ENCODE measurements around the gene KLHL29. TPM values are rescaled to one million over a fixed set of nuclear protein-coding genes. Genes with fewer than 3 reads are reported as not detected.

The KLHL29 gene
- polyA plus RNA-seq, 1 of the 3 experiments (the other 2 are of a cell fraction): 4.6 TPM

- DNase-seq: no peak
- no peaks in the 10 kb centered on the region for H3K79me2 ChIP-seq (ENCODE audit: insufficient read depth)
- ChIA-PET POLR2A (no interaction called here), CTCF (interaction anchor here (2.1 kb wide), 1 partner anchor 49 kb away, joined by 11 read pairs; no protein-coding TSS in a partner anchor)
- 66% methylated on average over 8 of the region's 8 CpGs for WGBS (ENCODE audit: low lambda C conversion rate)
- H3K27ac ChIP-seq (ENCODE audit: low read depth in 2 of 2, low read length in 1 of 2): no peak overlapping the region
- H3K27me3 ChIP-seq (ENCODE audit: insufficient read depth): no peaks in the 10 kb centered on the region
- no peaks in the 10 kb centered on the region for H3F3A ChIP-seq (replicated peaks; ENCODE audit: insufficient read depth)
- no peaks in the 10 kb centered on the region for H3K9me2 ChIP-seq
- no peak overlapping the region for H2AFZ ChIP-seq (ENCODE audit: low read depth)
- H3K4me3 ChIP-seq (ENCODE audit: low read depth in 2 of 2, low read length in 1 of 2): no peak overlapping the region
- no peak for TF ChIP-seq JUND (IDR thresholded peaks at IDR 0.05)
- no peak for TF ChIP-seq PBX3 (IDR thresholded peaks at IDR 0.05)
- no peak for TF ChIP-seq GATA2 (CRISPR knock-in tag; IDR thresholded peaks at IDR 0.05)
- TF ChIP-seq FOXM1 (IDR thresholded peaks at IDR 0.05; ENCODE audit: low read depth): no peak
- TF ChIP-seq MXI1 (IDR thresholded peaks at IDR 0.05; ENCODE audit: low read depth, low read length): no peak
- no peak for TF ChIP-seq SMC3 (IDR thresholded peaks at IDR 0.05; ENCODE audit: low read depth, low read length)
- TF ChIP-seq TAF1 (IDR thresholded peaks at IDR 0.05; ENCODE audit: borderline replicate concordance, low read depth, low read length): no peak
- TF ChIP-seq EZH2phosphoT487 (IDR thresholded peaks at IDR 0.05; ENCODE audit: borderline replicate concordance, low read depth): no peak
- TF ChIP-seq EP300 (IDR thresholded peaks at IDR 0.05; ENCODE audit: borderline replicate concordance in 1 of 2, low read depth in 1 of 2, low read length in 1 of 2): no peak
- TF ChIP-seq, protein P1, sequence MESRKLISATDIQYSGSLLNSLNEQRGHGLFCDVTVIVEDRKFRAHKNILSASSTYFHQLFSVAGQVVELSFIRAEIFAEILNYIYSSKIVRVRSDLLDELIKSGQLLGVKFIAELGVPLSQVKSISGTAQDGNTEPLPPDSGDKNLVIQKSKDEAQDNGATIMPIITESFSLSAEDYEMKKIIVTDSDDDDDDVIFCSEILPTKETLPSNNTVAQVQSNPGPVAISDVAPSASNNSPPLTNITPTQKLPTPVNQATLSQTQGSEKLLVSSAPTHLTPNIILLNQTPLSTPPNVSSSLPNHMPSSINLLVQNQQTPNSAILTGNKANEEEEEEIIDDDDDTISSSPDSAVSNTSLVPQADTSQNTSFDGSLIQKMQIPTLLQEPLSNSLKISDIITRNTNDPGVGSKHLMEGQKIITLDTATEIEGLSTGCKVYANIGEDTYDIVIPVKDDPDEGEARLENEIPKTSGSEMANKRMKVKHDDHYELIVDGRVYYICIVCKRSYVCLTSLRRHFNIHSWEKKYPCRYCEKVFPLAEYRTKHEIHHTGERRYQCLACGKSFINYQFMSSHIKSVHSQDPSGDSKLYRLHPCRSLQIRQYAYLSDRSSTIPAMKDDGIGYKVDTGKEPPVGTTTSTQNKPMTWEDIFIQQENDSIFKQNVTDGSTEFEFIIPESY (IDR thresholded peaks at IDR 0.05; ENCODE audit: borderline replicate concordance, low read depth): no peak
- TF ChIP-seq RAD21 (IDR thresholded peaks at IDR 0.05; ENCODE audit: low read length): no peak
- TF ChIP-seq NFIC (IDR thresholded peaks at IDR 0.05; ENCODE audit: borderline replicate concordance): no peak
- TF ChIP-seq RFX5 (IDR thresholded peaks at IDR 0.05; ENCODE audit: low read length): no peak
- TF ChIP-seq MEF2A (IDR thresholded peaks at IDR 0.05; ENCODE audit: borderline replicate concordance, low read depth): no peak
- TF ChIP-seq NRF1 (IDR thresholded peaks at IDR 0.05; ENCODE audit: low read depth, low read length): no peak
- no peak for TF ChIP-seq REST (IDR thresholded peaks at IDR 0.05; ENCODE audit: low read depth, low read length)
- TF ChIP-seq POLR2AphosphoS5 (IDR thresholded peaks at IDR 0.05; ENCODE audit: low read depth, low read length): no peak
- TF ChIP-seq USF1 (IDR thresholded peaks at IDR 0.05; ENCODE audit: borderline replicate concordance, low read depth): no peak
- H3K4me1 ChIP-seq (ENCODE audit: control insufficient read depth in 1 of 2, insufficient read depth in 2 of 2, low read depth in 1 of 2, low read length in 1 of 2): peaks cover 11 to 43% of the 10 kb centered on the region in 2 experiments; a peak in 3 of 4 replicates
- H3K4me2 ChIP-seq: no peak overlapping the region
- no peaks in the 10 kb centered on the region for H3K9me3 ChIP-seq
- no peaks in the 10 kb centered on the region for H4K20me1 ChIP-seq (ENCODE audit: insufficient read depth)
- H3K9ac ChIP-seq: no peak overlapping the region
- H3K36me3 ChIP-seq (replicated peaks in 1 of 2; ENCODE audit: control insufficient read depth in 1 of 2, insufficient read depth in 2 of 2, low read length in 1 of 2): no peaks in the 10 kb centered on the region
Measured at GRCh38 chr2:23453432-23453831, 68.5 kb downstream of the KLHL29 start.

All from SK-N-SH (cell line).